Measurements from ENCODE around the gene PKIG.

PKIG gene

DNA sequence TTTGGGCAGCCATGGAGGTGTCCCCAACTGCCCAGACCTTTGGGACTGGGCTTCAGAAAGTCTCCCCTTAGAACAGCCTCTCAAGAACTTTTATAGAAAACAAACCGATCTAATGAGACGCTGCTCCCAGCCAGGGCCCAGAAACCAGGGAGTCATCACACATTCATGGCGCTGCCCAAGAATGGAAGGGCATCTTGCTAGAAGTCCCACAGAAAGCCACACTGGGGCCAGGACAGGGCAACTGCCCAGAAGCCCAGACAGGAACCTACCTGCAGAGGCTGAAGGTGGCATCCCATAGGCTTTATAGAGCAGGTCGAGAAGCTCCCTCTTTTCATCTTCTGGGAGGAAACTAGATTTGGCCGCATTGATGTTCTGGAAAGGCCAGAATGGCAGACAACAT, 37.7 kb downstream of the PKIG start:
- DNase-seq (ENCODE audit: low read depth) = no peak

DNA sequence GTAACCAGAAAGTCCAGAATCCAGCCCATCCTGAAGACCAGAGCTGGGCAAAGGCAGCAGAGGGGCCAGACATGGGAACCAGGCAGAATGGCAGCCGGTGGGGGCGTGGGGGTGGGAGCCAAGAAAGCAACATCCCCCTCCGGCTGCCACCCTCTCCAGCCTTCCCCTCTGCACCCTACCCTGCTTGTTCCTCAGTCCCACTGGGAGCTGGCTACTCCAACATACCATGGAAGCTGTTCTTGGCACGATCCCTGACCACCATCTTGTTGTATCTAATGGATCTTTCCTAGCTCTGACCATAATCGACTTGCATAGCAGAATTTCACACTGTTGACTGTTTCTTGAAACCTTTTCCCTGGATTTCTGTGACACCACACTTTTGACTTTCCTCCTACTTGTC, 38.9 kb downstream of the PKIG start:
- DNase-seq (ENCODE audit: low read depth) = no peak

DNA sequence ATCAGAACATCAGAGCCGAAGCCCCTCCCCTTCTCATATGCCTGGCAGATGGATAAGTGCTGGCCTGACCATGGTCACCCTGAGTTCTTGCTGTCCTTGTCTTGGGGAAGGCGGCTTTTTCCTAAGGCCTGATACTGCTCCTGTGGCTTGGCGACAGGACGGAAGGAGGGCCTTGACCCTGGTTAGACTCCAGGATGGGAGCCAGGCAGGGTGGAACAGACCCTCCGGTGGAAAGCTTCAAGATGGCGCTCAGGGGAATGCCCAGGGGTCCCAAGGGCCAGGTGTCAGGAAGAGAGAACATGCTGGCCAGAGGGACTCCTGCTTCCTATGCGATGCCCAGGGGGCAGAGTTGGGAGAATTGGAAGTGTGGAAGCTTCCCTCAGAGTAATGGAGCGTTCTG, 39.6 kb downstream of the PKIG start:
- DNase-seq (ENCODE audit: low read depth) = no peak

DNA sequence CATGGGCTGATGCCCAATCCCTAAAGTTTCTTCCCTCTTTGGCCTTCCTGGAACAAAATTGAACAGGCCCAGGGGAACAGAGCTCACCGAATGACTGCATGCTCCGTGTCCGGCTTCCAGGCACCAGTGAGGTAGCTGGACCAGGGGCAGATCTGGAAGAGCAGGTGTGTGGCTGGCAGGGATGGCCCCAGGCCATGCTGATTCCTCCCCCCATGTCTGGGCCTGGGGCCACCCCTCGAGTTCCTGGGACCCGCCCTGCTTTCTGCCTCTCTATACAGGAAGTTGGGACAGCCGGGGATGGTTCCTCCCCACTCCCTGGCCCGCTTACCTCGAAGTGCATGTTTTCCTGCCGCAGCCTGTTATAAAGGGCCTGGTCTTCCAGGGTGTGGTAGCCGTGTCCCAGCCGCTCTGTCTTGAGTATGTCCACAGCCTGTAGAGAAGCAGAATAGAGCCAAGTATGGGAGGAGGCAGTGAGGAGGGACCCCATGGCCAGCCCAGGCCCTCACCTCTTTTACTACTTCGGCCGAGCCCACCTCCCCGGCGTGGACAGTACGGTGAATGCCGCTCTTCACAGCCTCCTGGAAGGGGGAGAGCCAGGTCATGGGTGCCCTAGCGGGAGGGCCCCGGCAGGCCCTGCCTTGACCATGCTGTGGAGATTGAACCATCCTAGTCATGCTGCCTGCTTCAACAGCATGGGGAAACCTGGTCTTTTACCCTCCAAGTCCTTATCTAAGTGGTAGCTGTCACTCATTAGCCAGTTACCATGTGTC, 40.3 kb downstream of the PKIG start:
- DNase-seq (ENCODE audit: low read depth) = no peak

DNA sequence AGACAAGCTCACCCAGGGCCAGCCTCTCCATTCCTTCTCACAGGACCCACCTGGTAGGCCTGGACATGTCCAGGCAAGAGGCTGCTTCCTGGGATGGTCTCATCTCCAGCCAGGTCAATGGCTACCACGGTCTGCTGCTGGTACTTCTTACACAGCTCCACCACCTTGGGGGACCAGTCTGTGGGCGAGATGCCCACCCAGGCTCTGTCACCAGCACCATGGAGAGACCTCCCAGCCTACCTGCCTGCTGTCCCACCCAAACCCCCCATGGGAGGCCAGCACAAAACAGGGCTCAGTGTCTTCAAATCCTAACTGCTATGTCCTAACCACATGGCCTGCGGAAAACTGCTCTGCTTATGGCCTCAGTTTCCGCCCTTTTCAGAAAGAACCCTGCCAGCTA, 41.8 kb downstream of the PKIG start:
- no peak for DNase-seq (ENCODE audit: low read depth)

DNA sequence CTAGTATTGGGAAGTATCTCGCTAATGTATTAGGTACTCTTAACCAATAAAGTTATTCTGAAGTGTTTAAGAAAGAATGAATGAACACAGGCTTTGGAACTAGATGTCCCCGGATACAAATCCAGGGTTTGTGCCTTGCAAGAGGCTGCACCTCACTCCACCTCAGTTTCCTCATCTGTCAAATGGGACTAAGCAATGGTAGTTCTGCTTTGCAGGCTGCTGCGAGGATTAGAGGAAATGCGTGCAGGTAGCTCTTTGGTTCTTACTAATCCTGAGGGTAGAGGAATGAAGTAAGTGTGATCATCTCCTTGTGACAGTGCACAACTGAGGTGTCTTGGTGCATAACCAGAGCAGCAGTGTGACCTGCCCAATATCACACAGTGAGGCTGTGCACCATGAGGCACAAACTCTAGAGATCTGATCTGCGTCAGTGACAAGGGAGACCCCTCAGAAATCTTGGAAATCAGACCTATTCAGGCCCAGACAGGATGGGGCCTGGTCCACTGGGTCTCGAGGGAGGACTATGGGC, 42.4 kb downstream of the PKIG start:
- DNase-seq (ENCODE audit: low read depth) = no peak

DNA sequence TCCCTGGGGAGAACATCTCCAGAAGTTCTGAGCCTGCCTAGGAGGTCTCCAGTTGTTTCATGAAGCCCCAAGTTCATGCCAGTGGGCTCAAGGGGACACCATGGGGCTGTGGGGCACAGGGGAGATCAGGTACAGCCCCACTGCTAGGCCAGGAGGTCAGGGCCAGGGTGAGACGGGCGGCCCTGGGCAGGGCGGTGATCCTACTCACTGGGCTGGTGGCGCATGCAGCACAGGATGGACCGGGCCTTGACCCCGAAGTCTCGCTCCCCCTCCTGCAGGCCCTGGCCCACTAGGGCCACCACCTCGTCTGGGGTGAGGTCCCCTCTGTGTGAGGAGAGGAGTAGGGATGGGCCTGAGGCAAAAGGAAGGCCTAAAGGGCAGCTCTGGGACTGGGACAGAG, 43.0 kb downstream of the PKIG start:
- DNase-seq (ENCODE audit: low read depth) = no peak

DNA sequence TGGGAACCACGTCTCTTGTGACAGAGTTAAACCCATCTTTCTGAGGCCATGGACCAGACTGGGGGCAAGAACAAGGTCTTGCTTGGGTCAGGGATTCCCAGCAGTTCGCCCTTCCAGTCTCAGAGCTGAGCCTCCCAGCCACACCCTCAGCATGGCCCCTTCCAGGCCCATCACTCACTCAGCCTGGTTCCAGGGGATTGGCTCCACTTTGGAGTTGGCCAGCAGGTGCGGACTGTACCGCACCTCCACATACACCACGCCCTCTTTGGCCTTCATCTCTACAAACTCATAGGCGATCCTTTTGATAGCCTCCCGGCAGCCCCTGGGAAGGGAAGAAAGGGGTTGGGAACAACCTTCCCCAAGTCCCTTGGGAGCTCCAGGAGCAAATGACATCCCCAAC, 43.9 kb downstream of the PKIG start:
- no peak for DNase-seq (ENCODE audit: low read depth)

DNA sequence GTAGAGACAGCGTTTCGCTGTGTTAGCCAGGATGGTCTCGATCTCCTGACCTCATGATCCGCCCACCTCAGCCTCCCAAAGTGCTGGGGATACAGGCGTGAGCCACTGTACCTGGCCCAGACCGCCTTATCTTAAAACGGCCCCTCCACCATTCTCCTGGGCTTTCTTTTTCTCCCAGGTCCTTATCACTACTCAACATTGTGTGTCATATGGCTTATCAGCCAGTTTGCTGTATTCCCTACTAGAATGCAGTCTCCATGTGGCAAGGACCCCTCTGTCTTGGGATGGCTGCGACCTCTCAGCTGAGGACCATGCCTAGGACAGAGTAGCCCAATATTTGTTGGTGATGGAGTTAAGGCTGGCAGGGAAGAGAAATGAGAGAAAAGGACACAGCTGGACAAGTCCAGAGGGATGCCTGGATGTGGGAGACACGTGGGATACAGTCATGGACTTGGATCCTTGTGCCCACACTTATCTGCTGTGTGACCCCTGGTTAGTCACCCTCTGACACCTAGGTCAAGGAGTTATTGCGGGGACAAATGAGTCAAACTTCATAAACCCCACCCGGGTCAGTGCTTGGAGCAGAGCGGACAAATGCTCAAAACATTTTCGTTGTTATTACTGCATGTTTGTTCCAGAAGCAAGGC, 45.1 kb downstream of the PKIG start:
- DNase-seq (ENCODE audit: low read depth) = no peak

DNA sequence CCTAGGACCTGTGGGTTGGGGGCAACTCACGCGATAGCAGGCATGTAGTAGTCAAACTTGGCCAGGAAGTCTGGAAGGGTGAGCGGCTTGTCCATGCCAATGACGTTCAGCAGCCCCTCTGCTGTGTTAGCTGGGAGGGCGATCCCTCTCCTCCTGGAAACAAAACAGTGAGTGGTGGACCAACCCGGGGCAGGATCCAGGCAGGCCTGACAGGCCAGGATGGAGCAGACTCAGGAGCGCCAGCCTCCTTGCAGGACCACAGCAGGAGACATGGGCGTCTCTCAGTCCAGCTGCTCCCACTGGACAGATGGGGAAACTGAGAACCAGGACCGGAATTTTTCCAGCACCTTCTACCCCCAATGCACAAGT, 46.6 kb downstream of the PKIG start:
- no peak for DNase-seq (ENCODE audit: low read depth)

DNA sequence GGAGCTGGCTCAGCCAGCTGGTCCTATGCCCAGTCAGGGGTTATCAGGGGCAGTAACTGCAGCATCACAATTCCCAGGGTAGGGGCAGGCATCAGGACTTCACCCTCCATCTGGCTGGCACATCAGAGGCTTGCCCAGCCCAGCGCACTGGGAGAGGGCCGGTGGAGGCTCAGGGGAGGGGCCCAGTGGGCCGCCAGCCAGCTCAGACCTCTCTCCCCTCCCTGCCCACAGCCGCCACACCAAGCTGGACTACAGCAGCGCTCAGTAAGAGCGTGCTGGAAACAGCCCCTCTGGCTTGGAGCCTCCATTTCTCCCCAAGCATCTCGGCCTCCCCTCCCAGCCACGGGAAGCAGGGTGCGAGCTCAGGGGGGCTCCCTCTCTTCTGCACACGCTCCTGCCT, 47.2 kb downstream of the PKIG start:
- DNase-seq (ENCODE audit: low read depth) = no peak

DNA sequence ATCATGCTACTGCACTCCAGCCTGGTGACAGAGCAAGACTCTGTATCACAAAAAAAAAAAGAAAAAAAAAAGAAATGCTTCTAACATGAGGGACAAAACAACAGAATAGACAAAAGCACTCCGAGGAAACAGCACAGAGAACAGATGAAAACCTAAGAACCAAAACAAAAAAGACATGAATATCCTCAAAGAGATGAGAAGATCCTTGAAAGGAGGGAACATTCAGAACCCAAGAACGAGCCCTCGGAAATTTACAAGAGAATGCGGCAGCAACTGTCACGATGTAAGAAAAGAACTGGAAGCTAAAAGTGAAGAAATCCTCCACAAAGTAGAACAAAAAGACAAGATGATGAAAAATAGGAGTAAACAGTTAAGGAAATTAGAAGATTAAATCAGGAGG, 47.9 kb downstream of the PKIG start:
- no peak for DNase-seq (ENCODE audit: low read depth)

DNA sequence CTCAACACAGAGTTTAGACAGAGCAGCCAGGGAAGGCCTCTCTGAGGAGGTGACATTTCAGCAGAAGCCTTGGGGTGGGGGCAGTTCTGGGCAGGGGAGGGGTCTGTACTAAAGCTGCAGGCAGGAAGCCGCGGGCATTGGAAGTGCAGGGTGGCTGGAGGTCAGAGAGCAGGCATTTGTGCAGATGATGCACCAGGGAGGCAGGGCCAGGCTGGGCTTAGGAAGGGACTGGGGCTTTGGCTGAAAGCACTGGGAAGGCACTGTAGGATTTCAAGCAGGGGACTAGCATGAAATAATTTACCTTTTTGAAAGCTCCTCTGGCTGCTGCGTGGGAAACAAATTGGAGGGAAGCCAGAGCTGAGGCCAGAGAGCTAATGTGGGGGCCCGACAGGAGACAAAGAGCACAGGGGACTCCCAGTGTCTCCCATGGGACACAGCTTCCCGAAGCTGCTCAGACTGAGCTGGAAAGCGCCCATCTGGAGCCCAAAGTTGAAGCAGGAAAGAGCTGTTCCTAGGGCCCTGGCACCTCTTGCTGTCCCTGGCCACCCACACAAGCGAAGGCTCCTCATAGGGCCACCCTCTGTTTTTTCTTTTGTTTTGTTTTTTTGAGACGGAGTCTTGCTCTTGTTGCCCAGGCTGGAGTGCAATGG, 49.8 kb downstream of the PKIG start:
- DNase-seq (ENCODE audit: low read depth) = no peak

DNA sequence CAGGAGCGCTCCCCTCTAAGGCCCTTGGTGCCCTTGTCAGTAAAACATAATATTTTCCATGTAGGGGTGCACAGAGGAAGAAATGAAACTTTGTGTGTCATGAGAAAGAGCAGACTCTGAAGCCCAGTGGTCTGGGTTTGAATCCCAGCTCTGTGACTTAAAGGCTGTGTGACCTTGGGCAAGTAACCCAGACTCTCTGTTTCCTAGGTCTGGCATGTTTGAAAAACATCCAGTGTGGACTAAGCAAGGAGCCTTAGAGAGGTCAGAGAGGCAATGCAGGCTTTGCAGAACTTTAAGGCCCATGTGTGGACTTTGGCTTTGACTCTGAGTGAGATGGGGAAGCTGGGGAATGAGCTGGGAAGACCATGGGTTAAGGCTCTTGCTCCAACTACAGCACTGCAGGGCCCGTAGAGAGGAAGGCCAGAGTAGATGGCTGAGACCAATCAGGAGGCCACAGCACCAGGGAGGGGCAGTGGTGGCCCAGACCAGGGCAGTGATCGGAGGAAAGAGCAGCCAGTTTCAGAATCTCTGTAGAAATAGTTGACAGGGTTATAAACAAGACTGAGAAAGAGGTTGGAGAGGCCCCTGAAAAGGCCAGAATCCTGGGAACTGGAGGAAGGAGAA, 50.9 kb downstream of the PKIG start:
- DNase-seq (ENCODE audit: low read depth) = no peak

DNA sequence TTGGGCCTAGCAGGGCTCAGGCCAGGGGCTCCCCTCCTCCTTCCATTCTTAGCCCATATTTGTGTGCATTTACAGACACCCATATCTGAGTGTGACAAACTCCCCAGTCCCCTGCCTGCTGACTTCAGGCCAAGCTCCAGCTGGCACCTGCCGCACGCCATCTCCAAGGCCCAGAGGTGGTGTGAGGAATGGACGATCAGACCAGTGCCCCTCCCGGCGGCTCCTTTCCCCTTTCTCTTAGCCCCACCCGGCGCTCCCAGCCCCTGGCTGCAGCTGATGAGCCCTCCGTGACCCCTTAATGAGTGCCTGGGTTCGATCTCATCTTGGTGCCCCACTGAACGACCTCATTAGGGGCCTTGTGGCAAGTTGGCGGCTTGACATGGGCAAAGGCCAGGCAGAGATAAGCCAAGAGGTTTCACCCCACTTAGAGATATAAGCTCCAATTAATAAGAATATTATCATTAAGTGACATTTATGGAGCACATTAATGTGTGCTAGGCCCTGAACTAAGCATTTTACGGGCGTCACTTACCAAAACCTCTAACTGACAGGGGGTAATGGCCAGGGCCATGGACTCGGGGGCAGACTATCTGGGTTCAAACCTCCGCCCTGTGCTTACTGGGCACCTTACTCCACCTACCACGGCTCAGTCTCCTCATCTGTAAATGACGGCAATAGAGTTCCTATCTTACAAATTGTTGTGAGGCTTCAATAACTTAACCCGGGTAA, 51.7 kb downstream of the PKIG start:
- no peak for DNase-seq (ENCODE audit: low read depth)

DNA sequence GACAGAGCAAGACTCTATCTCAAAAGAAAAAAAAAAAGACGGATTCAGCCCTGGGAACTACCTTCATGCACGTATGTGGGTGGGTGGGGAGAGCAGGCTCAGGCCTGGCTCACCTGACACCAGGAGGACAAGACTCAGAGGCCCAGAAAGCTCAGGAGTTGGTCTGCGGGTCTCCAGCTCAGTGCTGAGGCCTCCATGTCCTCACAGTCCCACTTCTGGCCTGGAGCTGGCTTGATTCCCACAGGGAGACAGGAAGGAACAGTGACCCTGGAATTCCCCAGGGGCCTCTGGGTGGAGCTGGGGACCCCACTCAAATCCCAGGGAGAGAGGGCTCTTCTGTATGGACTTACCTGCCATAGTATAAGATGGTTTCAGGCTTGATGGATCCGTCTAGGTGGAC, 53.5 kb downstream of the PKIG start:
- DNase-seq (ENCODE audit: low read depth) = no peak

DNA sequence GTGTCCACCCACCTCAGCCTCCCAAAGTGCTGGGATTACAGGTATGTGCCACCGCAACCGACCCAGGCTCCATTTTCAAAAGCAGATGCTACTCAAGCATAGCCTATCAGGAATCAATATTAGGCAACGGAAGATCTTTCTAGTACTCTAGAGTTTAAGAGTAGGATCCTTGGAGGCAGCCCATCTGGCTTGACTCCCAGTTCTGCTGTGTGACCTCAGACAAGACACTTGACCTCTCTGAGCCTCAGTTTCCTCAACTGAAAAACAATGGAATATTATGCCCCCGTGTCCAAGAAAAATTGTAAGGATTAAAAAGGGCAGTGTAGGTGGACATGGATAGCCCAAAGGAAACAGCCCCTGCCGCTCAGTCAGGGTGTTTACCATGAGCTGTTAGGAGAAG, 54.7 kb downstream of the PKIG start:
- no peak for DNase-seq (ENCODE audit: low read depth)

DNA sequence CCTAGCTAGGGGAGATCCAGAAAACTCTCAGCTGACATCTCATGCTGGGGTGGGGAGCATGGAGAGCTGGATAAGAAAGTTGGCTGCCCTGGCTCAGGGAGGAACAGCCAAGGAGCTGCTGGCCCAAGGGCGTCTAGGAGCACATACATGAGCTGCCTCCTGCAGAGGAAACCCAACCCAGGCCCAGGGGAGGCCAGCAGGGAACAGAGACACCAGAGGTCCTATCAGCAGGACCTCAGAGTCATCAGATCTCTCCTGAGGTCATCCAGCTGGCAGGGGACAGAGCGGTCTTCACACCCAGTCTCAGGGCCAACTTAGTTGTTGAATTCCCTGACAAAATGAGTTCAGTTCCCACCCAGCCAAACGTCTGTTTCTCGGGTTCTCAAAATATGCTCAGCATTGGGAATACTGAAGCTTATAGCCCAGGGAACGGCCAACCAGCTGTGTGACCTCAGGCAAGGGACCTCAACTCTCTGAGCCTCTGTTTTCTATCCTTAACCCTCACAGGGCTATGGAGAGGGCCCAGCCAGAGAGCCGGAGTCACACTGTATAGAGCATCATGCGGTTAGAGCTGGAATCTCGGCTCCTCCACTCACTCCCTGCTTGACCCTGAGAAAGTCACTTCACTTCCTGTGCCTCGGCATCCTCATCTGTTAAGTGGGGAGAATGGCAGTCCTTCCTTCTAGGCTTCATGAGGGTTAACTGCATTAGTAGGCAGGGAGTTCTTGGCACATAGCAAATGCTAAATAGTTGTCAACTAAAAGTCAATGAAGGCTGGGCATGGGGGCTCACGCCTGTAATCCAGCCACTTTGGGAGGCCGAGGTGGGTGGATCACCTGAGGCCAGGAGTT, 55.4 kb downstream of the PKIG start:
- DNase-seq (ENCODE audit: low read depth) = no peak

DNA sequence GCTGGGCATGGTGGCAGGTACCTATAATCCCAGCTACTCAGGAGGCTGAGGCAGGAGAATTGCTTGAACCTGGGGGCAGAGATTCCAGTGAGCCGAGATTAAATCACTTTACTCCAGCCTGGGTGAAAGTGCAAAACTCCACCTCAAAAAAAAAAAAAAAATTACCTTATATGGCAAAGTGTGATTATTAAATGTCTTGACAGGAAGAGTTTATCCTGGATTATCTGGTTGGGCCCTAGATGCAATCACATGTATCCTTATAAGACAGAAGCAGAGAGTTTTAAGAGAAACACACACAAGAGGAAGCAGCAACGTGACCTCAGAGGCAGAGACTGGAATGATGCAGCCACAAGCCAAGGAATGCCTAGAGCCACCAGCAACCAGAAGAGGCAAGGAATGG, 58.1 kb downstream of the PKIG start:
- no peak for DNase-seq (ENCODE audit: low read depth)

DNA sequence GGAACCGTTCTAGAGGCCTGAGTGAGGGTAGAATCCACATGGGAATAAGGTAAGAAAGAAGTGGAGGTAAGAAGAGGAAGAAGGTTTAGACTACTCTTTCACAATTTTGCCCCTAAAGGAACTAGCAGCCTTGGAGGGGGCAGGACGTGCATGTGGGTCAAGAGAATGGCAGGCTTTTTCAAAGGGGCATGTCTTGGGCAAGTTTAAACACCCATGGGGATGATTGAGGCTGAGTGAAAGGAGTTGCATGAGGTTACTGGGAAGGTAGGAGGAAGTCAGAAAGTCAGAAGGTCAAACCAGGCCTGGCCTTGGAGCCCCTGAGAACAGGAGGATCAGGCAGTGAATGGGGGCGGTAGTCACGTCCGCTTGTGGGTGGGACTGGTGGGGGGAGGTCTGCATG, 58.9 kb downstream of the PKIG start:
- DNase-seq (ENCODE audit: low read depth) = no peak

Data from activated gamma-delta T cell treated with anti-CD3 and anti-CD28 coated beads, Interleukin-2, amount 50 U/mL, for 16 hours (primary cell).